ENCODE results near the gene SCPEP1. TPM values are rescaled to one million over a fixed set of nuclear protein-coding genes. Genes with fewer than 3 reads are reported as not detected.

The SCPEP1 gene
- total RNA-seq, 1 donor from 2014 or later, result 48.3 TPM

- Mint-ChIP-seq H3K27me3 (no peaks in the 10 kb centered on the region), H3K27ac (no peak overlapping the region), H3K9me3 (ENCODE audit: low read depth) (peaks cover 12% of the 10 kb centered on the region), H3K36me3 (ENCODE audit: insufficient read depth) (peaks cover 1% of the 10 kb centered on the region), H3K4me1 (ENCODE audit: low read depth) (peaks cover 21% of the 10 kb centered on the region), H3K4me3 (ENCODE audit: low read depth) (no peak overlapping the region)
- no peak for DNase-seq (ENCODE audit: low spot score, unreplicated experiment)
- TF ChIP-seq CTCF (IDR thresholded peaks at IDR 0.05; ENCODE audit: unreplicated experiment), result no peak
These were observed 43.5 kb downstream of the SCPEP1 start for GRCh38 chr17:57021226-57021940.

GRCh38 chr17:57025876-57026275, 47.9 kb downstream of the SCPEP1 start:
- H3K27me3 Mint-ChIP-seq, result no peaks in the 10 kb centered on the region
- H3K4me3 Mint-ChIP-seq (ENCODE audit: low read depth), result no peak overlapping the region
- peaks cover 1% of the 10 kb centered on the region for H3K36me3 Mint-ChIP-seq (ENCODE audit: insufficient read depth)

GRCh38 chr17:57027852-57028251, 49.9 kb downstream of the SCPEP1 start:
- Mint-ChIP-seq H3K27ac (no peak overlapping the region), H3K4me1 (ENCODE audit: low read depth) (no peaks in the 10 kb centered on the region), H3K27me3 (no peaks in the 10 kb centered on the region), H3K36me3 (ENCODE audit: insufficient read depth) (peaks cover 1% of the 10 kb centered on the region), H3K9me3 (ENCODE audit: low read depth) (peaks cover 26% of the 10 kb centered on the region), H3K4me3 (ENCODE audit: low read depth) (no peak overlapping the region)
- TF ChIP-seq CTCF (IDR thresholded peaks at IDR 0.05; ENCODE audit: unreplicated experiment), result no peak
- no peak for DNase-seq (ENCODE audit: low spot score, unreplicated experiment)

More at GRCh38 chr17:57025876-57026275, 47.9 kb downstream of the SCPEP1 start:
- TF ChIP-seq CTCF (IDR thresholded peaks at IDR 0.05; ENCODE audit: unreplicated experiment), result no peak
- Mint-ChIP-seq H3K9me3 (ENCODE audit: low read depth) (peaks cover 26% of the 10 kb centered on the region), H3K4me1 (ENCODE audit: low read depth) (no peaks in the 10 kb centered on the region), H3K27ac (no peak overlapping the region)
- DNase-seq (ENCODE audit: low spot score, unreplicated experiment), result no peak

- peaks cover 9% of the 10 kb centered on the region for H3K9me3 Mint-ChIP-seq (ENCODE audit: low read depth)
- no peak overlapping the region for H3K4me3 Mint-ChIP-seq (ENCODE audit: low read depth)
- H3K27ac Mint-ChIP-seq, result no peak overlapping the region
- H3K36me3 Mint-ChIP-seq (ENCODE audit: insufficient read depth), result no peaks in the 10 kb centered on the region
- no peak for DNase-seq (ENCODE audit: low spot score, unreplicated experiment)
- H3K27me3 Mint-ChIP-seq, result peaks cover 6% of the 10 kb centered on the region
- H3K4me1 Mint-ChIP-seq (ENCODE audit: low read depth), result peaks cover 12% of the 10 kb centered on the region
- TF ChIP-seq CTCF (IDR thresholded peaks at IDR 0.05; ENCODE audit: unreplicated experiment), result no peak
These were observed 54.4 kb downstream of the SCPEP1 start for GRCh38 chr17:57032343-57032742.

- TF ChIP-seq CTCF (IDR thresholded peaks at IDR 0.05; ENCODE audit: unreplicated experiment), result no peak
- Mint-ChIP-seq H3K4me3 (ENCODE audit: low read depth) (no peak overlapping the region), H3K27ac (peak overlapping the region; percentile 37), H3K27me3 (peaks cover 6% of the 10 kb centered on the region), H3K36me3 (ENCODE audit: insufficient read depth) (no peaks in the 10 kb centered on the region), H3K4me1 (ENCODE audit: low read depth) (peaks cover 12% of the 10 kb centered on the region), H3K9me3 (ENCODE audit: low read depth) (peaks cover 3% of the 10 kb centered on the region)
- no peak for DNase-seq (ENCODE audit: low spot score, unreplicated experiment)
These were observed 55.4 kb downstream of the SCPEP1 start for GRCh38 chr17:57033296-57033695.

Data from progenitor cell of endocrine pancreas (in vitro differentiated cells).